K562 (cell line): ENCODE measurements around the gene DCTN5. TPM values are rescaled to one million over a fixed set of nuclear protein-coding genes. Genes with fewer than 3 reads are reported as not detected.

ENCODE experiments used
- C11orf30 ChIP-seq: fragments of 450-650 bp; IDR thresholded peaks from 2 replicates; pipeline ENCODE4 v1.6.1; 2016; ENCODE audit warnings: low read depth, mild to moderate bottlenecking
- EGR1 ChIP-seq: fragments of 450-650 bp; conservative IDR thresholded peaks from 2 replicates; pipeline ENCODE4 v1.6.1; 2017; ENCODE audit warnings: mild to moderate bottlenecking
- FOXJ2 ChIP-seq: fragments of 200-800 bp; sonication (Bioruptor generic); IDR thresholded peaks from 2 replicates; pipeline ENCODE4 v1.6.1; 2016; ENCODE audit warnings: missing genetic modification characterization, missing compliant biosample characterization
- FOXJ3 ChIP-seq: sonication (generic); formaldehyde crosslinking; IDR thresholded peaks from 2 replicates; pipeline ENCODE4 v1.4.0; 2020; ENCODE audit warnings: mild to moderate bottlenecking, missing genetic modification reagents
- HDAC6 ChIP-seq: IDR thresholded peaks from 2 replicates; pipeline ENCODE4 v1.6.1; 2012; ENCODE audit warnings: low read depth, mild to moderate bottlenecking, control low read depth, inconsistent platforms, low read length, moderate library complexity
- NR3C1 ChIP-seq: sonication (generic); formaldehyde crosslinking; IDR thresholded peaks from 2 replicates; pipeline ENCODE4 v1.8.1; 2022; ENCODE audit warnings: missing genetic modification reagents
- PYGO2 ChIP-seq: fragments of 450-650 bp; IDR thresholded peaks from 2 replicates; pipeline ENCODE4 v1.6.1; 2016; ENCODE audit warnings: mild to moderate bottlenecking, missing genetic modification characterization, moderate library complexity, missing compliant biosample characterization
- RUNX1 ChIP-seq: sonication (generic); IDR thresholded peaks from 2 replicates; pipeline ENCODE4 v1.6.1; 2016; ENCODE audit warnings: antibody characterized with exemption, low read depth
- SIRT6 ChIP-seq: IDR thresholded peaks from one replicate; pipeline ENCODE4 v1.6.1; 2012; ENCODE audit warnings: low read depth, mild to moderate bottlenecking, control low read depth, inconsistent platforms, low read length, moderate library complexity
- SMAD2 ChIP-seq: fragments of 150-350 bp; IDR thresholded peaks from 2 replicates; pipeline ENCODE4 v1.6.1; 2014; ENCODE audit warnings: low read depth, mild to moderate bottlenecking, low read length
- SRF ChIP-seq, 2 experiments: fragments of 250-450, 450-650 bp in 1 of 2; sonication (Bioruptor Pico) in 1 of 2; sonication (generic) in 1 of 2; formaldehyde crosslinking; IDR thresholded peaks; 2 replicates each; pipeline versions ENCODE4 v1.5.0 to v1.5.1; 2020 to 2022; ENCODE audit warnings: mild to moderate bottlenecking in 1 of 2, missing genetic modification reagents in 1 of 2
- STAT5B ChIP-seq: fragments of 250-450 bp; sonication (Bioruptor Pico); IDR thresholded peaks from 2 replicates; pipeline ENCODE4 v1.8.0; 2021; ENCODE audit warnings: mild to moderate bottlenecking, inconsistent platforms
- ZC3H4 ChIP-seq: sonication (generic); formaldehyde crosslinking; IDR thresholded peaks from 2 replicates; pipeline ENCODE4 v1.9.0; 2021; ENCODE audit warnings: missing genetic modification reagents, borderline replicate concordance
- ZKSCAN1 ChIP-seq: fragments of 150-350 bp; IDR thresholded peaks from 2 replicates; pipeline ENCODE4 v1.6.1; 2016; ENCODE audit warnings: low read depth, low read length
- ZNF217 ChIP-seq: sonication (generic); formaldehyde crosslinking; IDR thresholded peaks from 2 replicates; pipeline ENCODE4 v1.8.0; 2022; ENCODE audit warnings: mild to moderate bottlenecking, missing genetic modification reagents
- ZNF77 ChIP-seq: fragments of 250-450 bp; sonication (Bioruptor Pico); IDR thresholded peaks from 2 replicates; pipeline ENCODE4 v1.5.0; 2020
- polyA plus RNA-seq, 8 experiments: library from polyadenylated mRNA; depleted of rRNA in 4 of 8; stranded (reverse) in 5 of 8; unstranded in 3 of 8; fragments of >200 nt; fragmentation: Nextera tagmentation in 2 of 8; fragmentation: Illumina TruSeq in 1 of 8; extraction: Ambion mirVana in 2 of 8; extraction: Trizol in 1 of 8; gene quantifications; 2 replicates each; pipeline versions ENCODE4 v1.2.1 to v1.2.3, GENCODE V29; 2011 to 2014; ENCODE audit warnings: inconsistent platforms in 1 of 8, missing spikeins in 1 of 8
- total RNA-seq, 7 experiments: library from RNA; depleted of rRNA in 6 of 7; stranded (reverse); fragments of >200 nt in 6 of 7; fragmentation: Illumina TruSeq in 2 of 7; extraction: Trizol in 2 of 7; gene quantifications; 2 replicates each; pipeline versions ENCODE4 v1.2.1 to v1.2.3, GENCODE V29; 2011 to 2021; ENCODE audit warnings: low replicate concordance in 1 of 7
- TF ChIP-seq, protein P1 (sequence below): fragments of 450-650 bp; formaldehyde crosslinking; conservative IDR thresholded peaks from 2 replicates; pipeline ENCODE4 v1.4.0; 2022; ENCODE audit warnings: mild to moderate bottlenecking, missing genetic modification characterization
- TF ChIP-seq, protein P2 (sequence below): sonication (generic); formaldehyde crosslinking; IDR thresholded peaks from 2 replicates; pipeline ENCODE4 v1.8.1; 2022; ENCODE audit warnings: missing genetic modification reagents
- TF ChIP-seq, protein P3 (sequence below): fragments of 250-450 bp; sonication (Bioruptor Pico); IDR thresholded peaks from 2 replicates; pipeline ENCODE4 v1.4.0; 2020
- TF ChIP-seq, protein P4 (sequence below): IDR thresholded peaks from 2 replicates; pipeline ENCODE4 v1.6.1; 2011; ENCODE audit warnings: borderline replicate concordance, low read depth, mild to moderate bottlenecking, moderate library complexity, low read length; ENCODE audit not compliant: insufficient read depth, poor library complexity, severe bottlenecking
- TF ChIP-seq, protein P5 (sequence below): fragments of 450-650 bp; conservative IDR thresholded peaks from 2 replicates; pipeline ENCODE4 v1.6.1; 2016; ENCODE audit warnings: missing genetic modification characterization, low read depth, mild to moderate bottlenecking, control low read depth, missing compliant biosample characterization

The DCTN5 gene
- total and polyA plus RNA-seq, 9 of the 15 experiments (the other 6 are each of a cell fraction or from before 2014, with no cell fraction given) = 35.8 to 149 (median 75.9) TPM

DNA sequence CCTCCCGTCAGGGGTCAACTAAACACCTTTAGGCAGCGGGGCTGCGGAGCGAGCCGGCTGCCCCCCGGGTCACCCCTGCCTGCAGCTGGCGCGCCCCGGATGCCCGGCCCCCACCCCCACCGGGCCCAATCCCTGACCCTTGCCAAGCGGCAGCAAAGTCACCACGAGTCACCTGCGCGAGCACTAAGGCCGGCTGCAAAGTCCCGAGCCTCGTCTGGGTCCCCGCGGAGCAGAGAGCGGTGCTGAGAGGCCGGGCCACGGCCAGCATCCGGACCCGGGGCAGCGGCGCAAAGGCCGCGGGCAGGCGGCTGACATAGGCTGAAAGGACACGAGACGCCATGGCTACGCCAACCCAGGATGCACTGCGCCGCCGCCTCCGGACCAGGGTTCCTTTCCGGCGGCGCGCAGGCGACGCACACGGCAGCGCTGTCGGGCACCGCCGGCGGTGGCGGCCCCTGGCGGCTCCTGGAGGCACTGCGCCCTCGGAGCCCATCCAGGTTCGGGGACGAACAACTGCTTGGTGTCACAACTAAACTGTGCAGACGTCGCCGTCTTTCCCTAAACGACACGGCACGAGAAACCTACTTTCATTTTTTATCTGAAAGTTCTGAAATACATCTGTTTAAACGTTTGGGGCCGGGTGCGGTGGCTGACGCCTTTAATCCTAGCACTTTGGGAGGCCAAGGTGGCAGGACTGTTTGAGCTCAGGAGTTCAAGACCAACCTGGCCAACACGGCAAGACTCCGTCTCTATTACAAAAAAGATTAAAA is 45.1 kb upstream of the DCTN5 start, which contains the start of gene NDUFAB1 (continued):
- TF ChIP-seq, protein P1, sequence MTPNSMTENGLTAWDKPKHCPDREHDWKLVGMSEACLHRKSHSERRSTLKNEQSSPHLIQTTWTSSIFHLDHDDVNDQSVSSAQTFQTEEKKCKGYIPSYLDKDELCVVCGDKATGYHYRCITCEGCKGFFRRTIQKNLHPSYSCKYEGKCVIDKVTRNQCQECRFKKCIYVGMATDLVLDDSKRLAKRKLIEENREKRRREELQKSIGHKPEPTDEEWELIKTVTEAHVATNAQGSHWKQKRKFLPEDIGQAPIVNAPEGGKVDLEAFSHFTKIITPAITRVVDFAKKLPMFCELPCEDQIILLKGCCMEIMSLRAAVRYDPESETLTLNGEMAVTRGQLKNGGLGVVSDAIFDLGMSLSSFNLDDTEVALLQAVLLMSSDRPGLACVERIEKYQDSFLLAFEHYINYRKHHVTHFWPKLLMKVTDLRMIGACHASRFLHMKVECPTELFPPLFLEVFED = no peak
- TF ChIP-seq, protein P2, sequence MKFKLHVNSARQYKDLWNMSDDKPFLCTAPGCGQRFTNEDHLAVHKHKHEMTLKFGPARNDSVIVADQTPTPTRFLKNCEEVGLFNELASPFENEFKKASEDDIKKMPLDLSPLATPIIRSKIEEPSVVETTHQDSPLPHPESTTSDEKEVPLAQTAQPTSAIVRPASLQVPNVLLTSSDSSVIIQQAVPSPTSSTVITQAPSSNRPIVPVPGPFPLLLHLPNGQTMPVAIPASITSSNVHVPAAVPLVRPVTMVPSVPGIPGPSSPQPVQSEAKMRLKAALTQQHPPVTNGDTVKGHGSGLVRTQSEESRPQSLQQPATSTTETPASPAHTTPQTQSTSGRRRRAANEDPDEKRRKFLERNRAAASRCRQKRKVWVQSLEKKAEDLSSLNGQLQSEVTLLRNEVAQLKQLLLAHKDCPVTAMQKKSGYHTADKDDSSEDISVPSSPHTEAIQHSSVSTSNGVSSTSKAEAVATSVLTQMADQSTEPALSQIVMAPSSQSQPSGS (CRISPR knock-in tag) = no peak
- TF ChIP-seq ZNF77 (CRISPR knock-in tag) = no peak
- peak; percentile 74; the same call in 1 of the 2 replicates for TF ChIP-seq ZKSCAN1
- no peak for TF ChIP-seq HDAC6
- TF ChIP-seq, protein P3, sequence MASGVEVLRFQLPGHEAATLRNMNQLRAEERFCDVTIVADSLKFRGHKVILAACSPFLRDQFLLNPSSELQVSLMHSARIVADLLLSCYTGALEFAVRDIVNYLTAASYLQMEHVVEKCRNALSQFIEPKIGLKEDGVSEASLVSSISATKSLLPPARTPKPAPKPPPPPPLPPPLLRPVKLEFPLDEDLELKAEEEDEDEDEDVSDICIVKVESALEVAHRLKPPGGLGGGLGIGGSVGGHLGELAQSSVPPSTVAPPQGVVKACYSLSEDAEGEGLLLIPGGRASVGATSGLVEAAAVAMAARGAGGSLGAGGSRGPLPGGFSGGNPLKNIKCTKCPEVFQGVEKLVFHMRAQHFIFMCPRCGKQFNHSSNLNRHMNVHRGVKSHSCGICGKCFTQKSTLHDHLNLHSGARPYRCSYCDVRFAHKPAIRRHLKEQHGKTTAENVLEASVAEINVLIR (CRISPR knock-in tag) = no peak
- TF ChIP-seq RUNX1 = no peak
- TF ChIP-seq FOXJ3 = no peak
- no peak for TF ChIP-seq NR3C1 (CRISPR knock-in tag)
- no peak for TF ChIP-seq SRF (CRISPR knock-in tag; IDR thresholded peaks at IDR 0.05)
- no peak for TF ChIP-seq PYGO2 (tag)
- no peak for TF ChIP-seq SMAD2
- no peak for TF ChIP-seq FOXJ2 (tag)
- TF ChIP-seq, protein P4, sequence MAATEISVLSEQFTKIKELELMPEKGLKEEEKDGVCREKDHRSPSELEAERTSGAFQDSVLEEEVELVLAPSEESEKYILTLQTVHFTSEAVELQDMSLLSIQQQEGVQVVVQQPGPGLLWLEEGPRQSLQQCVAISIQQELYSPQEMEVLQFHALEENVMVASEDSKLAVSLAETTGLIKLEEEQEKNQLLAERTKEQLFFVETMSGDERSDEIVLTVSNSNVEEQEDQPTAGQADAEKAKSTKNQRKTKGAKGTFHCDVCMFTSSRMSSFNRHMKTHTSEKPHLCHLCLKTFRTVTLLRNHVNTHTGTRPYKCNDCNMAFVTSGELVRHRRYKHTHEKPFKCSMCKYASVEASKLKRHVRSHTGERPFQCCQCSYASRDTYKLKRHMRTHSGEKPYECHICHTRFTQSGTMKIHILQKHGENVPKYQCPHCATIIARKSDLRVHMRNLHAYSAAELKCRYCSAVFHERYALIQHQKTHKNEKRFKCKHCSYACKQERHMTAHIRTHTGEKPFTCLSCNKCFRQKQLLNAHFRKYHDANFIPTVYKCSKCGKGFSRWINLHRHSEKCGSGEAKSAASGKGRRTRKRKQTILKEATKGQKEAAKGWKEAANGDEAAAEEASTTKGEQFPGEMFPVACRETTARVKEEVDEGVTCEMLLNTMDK = peak; percentile 97
- no peak for TF ChIP-seq SIRT6
- TF ChIP-seq, protein P5, sequence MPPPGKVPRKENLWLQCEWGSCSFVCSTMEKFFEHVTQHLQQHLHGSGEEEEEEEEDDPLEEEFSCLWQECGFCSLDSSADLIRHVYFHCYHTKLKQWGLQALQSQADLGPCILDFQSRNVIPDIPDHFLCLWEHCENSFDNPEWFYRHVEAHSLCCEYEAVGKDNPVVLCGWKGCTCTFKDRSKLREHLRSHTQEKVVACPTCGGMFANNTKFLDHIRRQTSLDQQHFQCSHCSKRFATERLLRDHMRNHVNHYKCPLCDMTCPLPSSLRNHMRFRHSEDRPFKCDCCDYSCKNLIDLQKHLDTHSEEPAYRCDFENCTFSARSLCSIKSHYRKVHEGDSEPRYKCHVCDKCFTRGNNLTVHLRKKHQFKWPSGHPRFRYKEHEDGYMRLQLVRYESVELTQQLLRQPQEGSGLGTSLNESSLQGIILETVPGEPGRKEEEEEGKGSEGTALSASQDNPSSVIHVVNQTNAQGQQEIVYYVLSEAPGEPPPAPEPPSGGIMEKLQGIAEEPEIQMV (tag) = no peak
- TF ChIP-seq ZC3H4 (CRISPR knock-in tag) = no peak
- peak; percentile 96 for TF ChIP-seq C11orf30
- TF ChIP-seq STAT5B = no peak
- TF ChIP-seq EGR1 = peak; percentile 73
- no peak for TF ChIP-seq ZNF217 (CRISPR knock-in tag)
